Calu3 (cell line): ENCODE results near the gene NRG2. TPM values are rescaled to one million over a fixed set of nuclear protein-coding genes. Genes with fewer than 3 reads are reported as not detected.

Experiments
- BruUV-seq: library from RNA; stranded (reverse); fragments of 400-500 nt; replicated peaks from 2 replicates; lab custom pipeline; 2021; lab: Mats Ljungman, UMichigan
- CTCF ChIA-PET: fragments of 300-600 bp; sonication (Branson Sonifier 250); formaldehyde crosslinking; loops from one replicate; lab custom pipeline; 2022; ENCODE audit warnings: antibody characterized with exemption; lab: Charles Lee
- DNase-seq: peaks from one replicate; pipeline ENCODE4 v3.0.0; 2022
- H3K27ac Mint-ChIP-seq: one replicate; pipeline ENCODE4 v1.8.0; 2022; ENCODE audit warnings: mixed read lengths; ENCODE audit not compliant: unreplicated experiment
- H3K27me3 Mint-ChIP-seq: one replicate; pipeline ENCODE4 v1.8.0; 2022; ENCODE audit warnings: mixed read lengths; ENCODE audit not compliant: unreplicated experiment
- H3K36me3 Mint-ChIP-seq: one replicate; pipeline ENCODE4 v1.8.0; 2022; ENCODE audit warnings: mild to moderate bottlenecking, moderate library complexity, mixed read lengths; ENCODE audit not compliant: insufficient read depth, unreplicated experiment
- H3K4me1 Mint-ChIP-seq: one replicate; pipeline ENCODE4 v1.8.0; 2022; ENCODE audit warnings: mild to moderate bottlenecking, low read depth, mixed read lengths; ENCODE audit not compliant: unreplicated experiment
- H3K4me3 Mint-ChIP-seq: one replicate; pipeline ENCODE4 v1.8.0; 2022; ENCODE audit warnings: mild to moderate bottlenecking, low read depth, moderate library complexity, mixed read lengths; ENCODE audit not compliant: unreplicated experiment
- H3K9me3 Mint-ChIP-seq: one replicate; pipeline ENCODE4 v1.8.0; 2022; ENCODE audit warnings: low read depth, mixed read lengths; ENCODE audit not compliant: unreplicated experiment
- intact Hi-C: fragments of 100-400 bp; cut with micrococcal nuclease; formaldehyde crosslinking; loops from one replicate; pipeline ENCODE4 v1.10.0; 2022; ENCODE audit not compliant: unreplicated experiment
- total RNA-seq: library from RNA; stranded (reverse); gene quantifications from 2 replicates; pipeline ENCODE4 v1.2.3, GENCODE V29; 2022
- TF ChIP-seq, protein P1 (sequence below): fragments of 200-600 bp; IDR thresholded peaks from one replicate; pipeline ENCODE4 v1.8.0; 2022; ENCODE audit warnings: antibody characterized with exemption; ENCODE audit not compliant: unreplicated experiment

The NRG2 gene
- total RNA-seq, 1 experiment from 2014 or later, result 1.4 TPM

DNA sequence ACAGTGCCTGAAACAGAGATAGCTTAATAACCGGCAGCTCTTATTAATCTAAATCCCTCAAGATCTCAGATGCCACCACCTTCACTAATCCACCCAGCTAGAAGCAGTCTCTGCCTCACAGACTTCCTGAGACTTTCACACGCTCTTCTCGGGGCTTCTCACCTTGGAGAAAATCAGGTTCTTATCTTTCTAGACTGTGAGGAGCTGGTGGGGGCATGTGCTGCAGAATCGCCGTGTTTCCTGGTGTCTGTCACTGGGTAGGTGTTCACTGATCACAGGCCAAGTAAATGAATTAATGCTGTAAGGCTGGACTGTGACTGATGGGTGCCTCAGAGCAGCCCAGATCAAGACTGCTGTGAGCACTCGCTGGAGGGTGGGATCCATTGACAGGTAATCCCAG lies 145.8 kb downstream of the NRG2 start:
- intact Hi-C loops, result no loop called here
- no TSS peak for BruUV-seq
- TF ChIP-seq, protein P1, sequence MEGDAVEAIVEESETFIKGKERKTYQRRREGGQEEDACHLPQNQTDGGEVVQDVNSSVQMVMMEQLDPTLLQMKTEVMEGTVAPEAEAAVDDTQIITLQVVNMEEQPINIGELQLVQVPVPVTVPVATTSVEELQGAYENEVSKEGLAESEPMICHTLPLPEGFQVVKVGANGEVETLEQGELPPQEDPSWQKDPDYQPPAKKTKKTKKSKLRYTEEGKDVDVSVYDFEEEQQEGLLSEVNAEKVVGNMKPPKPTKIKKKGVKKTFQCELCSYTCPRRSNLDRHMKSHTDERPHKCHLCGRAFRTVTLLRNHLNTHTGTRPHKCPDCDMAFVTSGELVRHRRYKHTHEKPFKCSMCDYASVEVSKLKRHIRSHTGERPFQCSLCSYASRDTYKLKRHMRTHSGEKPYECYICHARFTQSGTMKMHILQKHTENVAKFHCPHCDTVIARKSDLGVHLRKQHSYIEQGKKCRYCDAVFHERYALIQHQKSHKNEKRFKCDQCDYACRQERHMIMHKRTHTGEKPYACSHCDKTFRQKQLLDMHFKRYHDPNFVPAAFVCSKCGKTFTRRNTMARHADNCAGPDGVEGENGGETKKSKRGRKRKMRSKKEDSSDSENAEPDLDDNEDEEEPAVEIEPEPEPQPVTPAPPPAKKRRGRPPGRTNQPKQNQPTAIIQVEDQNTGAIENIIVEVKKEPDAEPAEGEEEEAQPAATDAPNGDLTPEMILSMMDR, result no peak
- CTCF ChIA-PET, result interaction anchor here (0.6 kb wide), 1 partner anchor 1226 kb away, joined by 5 read pairs; no protein-coding TSS in a partner anchor
- Mint-ChIP-seq H3K27me3 (peaks cover 100% of the 10 kb centered on the region), H3K27ac (no peak overlapping the region), H3K4me1 (no peaks in the 10 kb centered on the region), H3K9me3 (no peaks in the 10 kb centered on the region), H3K36me3 (no peaks in the 10 kb centered on the region), H3K4me3 (no peak overlapping the region)
- DNase-seq, result no peak

DNA sequence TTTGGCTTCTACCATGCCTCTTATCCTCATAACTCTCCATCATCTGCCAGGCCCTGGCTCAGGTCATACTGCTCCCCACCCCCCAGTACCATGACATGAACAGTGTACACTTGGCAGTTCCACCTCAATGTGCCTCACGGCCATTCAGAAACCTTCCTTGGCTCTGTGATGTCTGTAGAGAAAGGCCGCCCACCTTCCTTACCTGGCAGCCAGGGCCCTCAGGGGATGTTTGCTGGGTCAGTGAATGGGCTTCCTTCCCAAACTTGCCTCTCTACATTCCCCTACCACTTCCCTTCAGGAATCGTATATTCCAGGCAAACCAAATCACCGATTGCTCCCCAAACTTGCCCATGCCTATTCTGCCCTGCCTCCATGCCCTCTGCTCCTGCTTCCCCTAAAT lies 146.4 kb downstream of the NRG2 start:
- BruUV-seq, result no TSS peak
- Mint-ChIP-seq H3K27me3 (peaks cover 100% of the 10 kb centered on the region), H3K27ac (no peak overlapping the region), H3K36me3 (no peaks in the 10 kb centered on the region), H3K4me3 (no peak overlapping the region), H3K9me3 (no peaks in the 10 kb centered on the region), H3K4me1 (no peaks in the 10 kb centered on the region)
- no peak for DNase-seq
- CTCF ChIA-PET, result no interaction called here
- intact Hi-C loops, result no loop called here
- TF ChIP-seq, protein P1, result no peak

DNA sequence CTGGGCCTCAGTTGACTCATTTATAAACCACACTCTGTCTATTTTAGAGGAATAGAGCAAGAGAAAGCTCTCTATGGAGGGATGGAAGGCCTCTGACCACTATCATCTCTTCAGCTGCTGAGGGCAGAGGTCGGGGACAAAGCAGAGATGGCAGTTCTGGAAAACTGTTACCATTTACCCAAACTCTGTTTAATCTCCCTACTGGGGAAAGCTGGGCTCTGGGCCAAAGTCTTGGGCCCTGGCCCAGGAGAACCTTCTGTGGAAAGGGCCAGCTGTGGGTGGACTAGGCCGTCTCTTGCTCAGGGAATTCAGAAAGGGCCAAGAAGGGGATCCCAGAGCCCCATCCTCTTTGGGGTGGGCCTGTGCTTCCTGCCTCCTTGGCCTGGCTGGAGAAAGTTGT lies 147.5 kb downstream of the NRG2 start:
- H3K4me3 Mint-ChIP-seq, result no peak overlapping the region
- TF ChIP-seq, protein P1, result no peak
- BruUV-seq, result no TSS peak
- no peaks in the 10 kb centered on the region for H3K36me3 Mint-ChIP-seq
- CTCF ChIA-PET, result no interaction called here
- no peaks in the 10 kb centered on the region for H3K9me3 Mint-ChIP-seq
- intact Hi-C loops, result no loop called here
- no peak for DNase-seq
- H3K4me1 Mint-ChIP-seq, result no peaks in the 10 kb centered on the region
- no peak overlapping the region for H3K27ac Mint-ChIP-seq
- H3K27me3 Mint-ChIP-seq, result peaks cover 100% of the 10 kb centered on the region

DNA sequence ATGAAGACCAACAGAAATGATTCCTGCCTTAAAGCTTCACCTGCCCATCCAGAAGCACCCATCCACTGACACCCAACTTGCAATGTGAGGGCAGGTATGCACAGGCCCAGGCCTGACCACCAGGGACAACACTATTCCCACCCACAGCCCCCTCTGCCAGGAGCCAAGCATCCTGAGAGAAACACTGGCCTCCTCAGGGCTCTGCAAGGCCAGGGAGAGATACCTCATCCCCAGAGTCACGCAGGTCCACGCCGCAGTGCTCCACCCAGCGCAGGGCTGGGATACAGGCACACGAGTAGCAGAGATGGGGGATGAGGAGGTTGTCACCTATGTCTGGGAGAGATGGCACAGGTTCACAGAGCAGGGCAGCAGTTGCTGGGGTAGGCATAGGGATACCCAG lies 148.1 kb downstream of the NRG2 start:
- TF ChIP-seq, protein P1, result no peak
- BruUV-seq, result no TSS peak
- peaks cover 100% of the 10 kb centered on the region for H3K27me3 Mint-ChIP-seq
- H3K9me3 Mint-ChIP-seq, result no peaks in the 10 kb centered on the region
- intact Hi-C loops, result no loop called here
- no peak overlapping the region for H3K27ac Mint-ChIP-seq
- H3K36me3 Mint-ChIP-seq, result no peaks in the 10 kb centered on the region
- CTCF ChIA-PET, result no interaction called here
- no peak overlapping the region for H3K4me3 Mint-ChIP-seq
- no peaks in the 10 kb centered on the region for H3K4me1 Mint-ChIP-seq
- DNase-seq, result no peak
